GM19324 (cell line): ENCODE data around the gene NEUROG2.

Experiments used
- ATAC-seq: cut with Tn5 transposase; IDR thresholded peaks from one replicate; pipeline ENCODE4 v1.9.1; 2021; ENCODE audit warnings: mild to moderate bottlenecking, moderate library complexity; ENCODE audit not compliant: unreplicated experiment, low FRiP score

NEUROG2 gene

GRCh38 chr4:112521123-112522023, 5.4 kb upstream of the NEUROG2 start:
- no peak for ATAC-seq

GRCh38 chr4:112520598-112521122, 4.7 kb upstream of the NEUROG2 start:
- no peak for ATAC-seq

GRCh38 chr4:112519689-112520597, 4.0 kb upstream of the NEUROG2 start:
- no peak for ATAC-seq

DNA sequence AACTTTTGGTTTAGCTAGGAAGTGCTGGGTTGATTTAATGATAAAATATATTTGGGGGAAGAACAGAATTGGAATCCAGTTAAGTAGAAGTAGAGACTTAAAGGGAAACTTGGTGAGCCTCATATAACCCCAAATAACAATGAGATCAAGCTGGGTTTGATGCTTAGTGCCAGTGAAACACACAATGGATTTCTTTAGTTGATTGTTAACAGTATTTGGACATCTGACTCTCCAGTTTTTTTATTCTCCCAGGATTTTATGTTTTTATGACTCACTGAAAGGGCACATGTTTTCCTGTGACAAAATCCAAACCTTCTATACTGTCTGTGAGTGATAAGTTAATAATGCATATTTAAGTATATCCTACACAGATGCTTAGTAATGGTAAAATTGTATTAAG, 2.7 kb upstream of the NEUROG2 start:
- ATAC-seq = no peak

DNA sequence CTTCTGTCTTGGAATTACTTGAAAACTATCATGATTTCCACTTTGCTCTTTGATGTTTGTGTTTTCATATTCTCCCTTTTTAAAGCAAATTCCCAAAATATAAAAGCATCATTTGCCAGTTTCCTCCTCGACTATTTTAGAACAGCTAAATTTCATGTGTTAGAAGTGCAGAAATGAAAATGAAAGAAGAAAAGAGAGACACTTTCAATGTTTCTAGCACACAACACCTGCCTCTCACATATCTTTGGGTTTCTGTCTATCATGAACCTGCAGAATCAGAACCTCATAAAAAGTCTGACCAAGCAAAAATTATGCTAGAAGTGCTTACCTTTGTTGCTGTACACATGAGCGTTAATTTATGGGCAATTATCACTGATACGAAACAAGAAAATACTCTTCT, 1.9 kb upstream of the NEUROG2 start:
- no peak for ATAC-seq

DNA sequence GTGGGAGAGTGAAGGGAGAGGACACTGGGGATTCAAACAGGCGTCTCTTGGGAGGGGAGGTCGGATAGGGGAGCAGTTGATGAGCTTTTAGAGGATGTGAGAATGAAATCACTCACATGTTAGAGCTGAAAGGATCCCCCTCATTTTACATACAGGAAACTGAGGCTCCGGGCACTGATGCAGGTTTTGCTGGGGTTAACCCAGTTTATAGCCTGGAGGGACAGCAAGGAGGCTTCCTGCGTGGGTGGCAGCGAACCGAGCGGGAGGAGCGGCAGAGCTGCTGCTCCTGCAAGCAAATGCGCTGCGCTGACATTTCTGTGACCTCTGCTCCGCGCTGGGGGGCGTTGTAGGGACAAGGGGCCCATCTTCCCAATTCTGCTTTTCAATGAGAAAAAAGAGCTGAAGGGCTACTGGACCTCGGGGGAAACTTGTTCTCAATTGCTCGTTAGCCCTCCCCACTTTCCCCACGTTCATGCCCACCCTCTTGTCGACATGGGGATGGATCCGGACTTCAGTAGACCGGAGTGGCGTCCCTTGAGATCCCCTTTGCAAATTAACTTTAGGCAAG, 1.2 kb upstream of the NEUROG2 start:
- peak; percentile 24 for ATAC-seq

DNA sequence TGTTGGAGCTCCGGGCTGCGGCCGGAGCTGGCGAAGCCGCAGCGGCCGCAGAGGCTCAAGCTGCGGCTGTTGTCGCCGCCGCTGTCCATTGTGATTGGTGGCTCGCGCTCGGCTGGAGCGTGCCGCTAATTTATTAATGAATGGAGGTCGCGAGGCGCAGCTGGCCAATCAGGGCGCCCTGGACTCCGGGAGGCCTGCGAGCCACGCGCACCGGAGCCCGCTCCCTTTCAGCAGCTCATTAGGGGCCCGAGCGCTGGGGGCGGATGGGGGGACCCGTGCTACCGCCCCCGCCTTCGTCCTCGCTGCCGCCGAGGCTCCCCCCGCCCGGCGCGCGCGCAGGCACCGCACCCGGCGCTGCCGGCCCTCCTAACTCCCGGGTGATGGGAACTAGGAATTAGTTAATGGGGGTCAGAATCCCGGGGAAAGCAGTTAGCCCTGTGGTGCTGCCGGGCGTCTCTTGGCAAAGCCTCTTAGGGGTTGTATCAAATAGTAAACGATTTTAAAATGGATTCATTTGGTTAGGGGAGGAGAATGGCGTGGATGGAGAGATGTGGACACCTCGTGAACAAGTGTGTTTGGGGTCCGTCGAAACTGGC, 589 bp upstream of the NEUROG2 start:
- ATAC-seq = peak; percentile 45

DNA sequence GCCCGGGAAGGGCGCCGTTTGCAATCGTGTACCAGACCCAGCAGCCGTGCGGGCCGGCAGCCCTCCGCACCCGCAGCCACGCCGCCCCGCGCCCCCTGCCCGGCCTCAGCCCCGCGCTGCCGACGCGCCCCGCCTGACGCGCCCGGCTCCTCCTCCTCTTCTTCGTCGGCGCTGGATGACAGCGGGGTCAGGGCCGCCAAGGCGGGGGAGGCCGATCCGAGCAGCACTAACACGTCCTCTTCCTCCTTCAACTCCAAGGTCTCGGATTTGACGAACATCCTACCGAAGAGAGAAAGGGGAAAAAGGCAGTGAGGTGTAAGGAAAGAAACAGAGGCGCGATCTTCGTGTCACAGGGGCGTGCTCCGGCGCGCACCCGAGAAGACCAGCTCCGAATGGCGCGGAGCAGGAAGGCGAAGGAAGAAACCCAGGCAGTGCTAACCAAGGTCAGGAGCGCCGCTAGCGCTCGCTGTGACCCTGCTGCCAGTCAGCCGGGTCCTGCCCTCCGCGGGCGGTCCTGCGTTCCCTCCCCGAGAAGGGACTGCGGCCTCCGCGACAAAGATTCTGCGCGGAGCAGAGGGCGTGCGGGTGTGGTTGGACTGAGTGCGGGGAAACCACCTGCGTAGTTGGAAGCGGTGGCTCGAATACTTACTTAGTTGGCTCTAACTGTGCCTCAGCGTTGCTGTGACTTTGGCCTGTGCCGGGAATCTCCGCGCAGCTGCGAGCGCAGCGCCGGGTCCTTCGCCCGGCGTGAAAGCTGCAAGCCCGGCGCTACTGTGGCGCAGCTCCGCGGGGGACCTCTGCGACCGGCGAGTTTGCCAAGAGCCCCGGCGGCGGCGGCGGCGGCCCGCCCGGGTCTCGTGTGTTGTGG, 548 bp downstream of the NEUROG2 start:
- ATAC-seq = peak; percentile 42

DNA sequence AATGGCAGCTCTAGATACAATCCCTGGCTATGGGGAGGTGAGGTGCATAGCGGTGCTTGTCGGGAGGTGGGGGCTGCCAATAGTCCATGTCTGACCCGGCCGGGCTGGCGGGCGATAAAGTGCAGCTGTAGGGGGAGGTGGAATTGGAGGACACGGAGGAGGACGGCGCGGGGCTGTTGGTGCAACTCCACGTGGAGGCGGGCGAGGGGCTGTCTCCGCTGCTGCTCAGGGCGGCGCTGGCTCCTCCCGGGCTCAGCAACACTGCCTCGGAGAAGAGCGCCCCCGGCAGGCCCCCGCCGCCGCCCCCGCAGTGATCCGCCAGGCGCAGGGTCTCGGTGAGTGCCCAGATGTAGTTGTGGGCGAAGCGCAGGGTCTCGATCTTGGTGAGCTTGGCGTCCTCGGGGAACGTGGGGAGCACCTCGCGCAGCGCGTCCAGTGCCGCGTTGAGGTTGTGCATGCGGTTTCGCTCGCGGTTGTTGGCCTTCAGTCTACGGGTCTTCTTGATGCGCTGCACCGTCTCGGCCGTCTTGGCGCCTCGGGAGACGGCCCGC, 1.3 kb downstream of the NEUROG2 start:
- peak; percentile 6 for ATAC-seq

GRCh38 chr4:112513971-112514646, 1.9 kb downstream of the NEUROG2 start:
- peak; percentile 1 for ATAC-seq

- ATAC-seq = no peak
These were observed 4.2 kb downstream of the NEUROG2 start for GRCh38 chr4:112511803-112512118.

DNA sequence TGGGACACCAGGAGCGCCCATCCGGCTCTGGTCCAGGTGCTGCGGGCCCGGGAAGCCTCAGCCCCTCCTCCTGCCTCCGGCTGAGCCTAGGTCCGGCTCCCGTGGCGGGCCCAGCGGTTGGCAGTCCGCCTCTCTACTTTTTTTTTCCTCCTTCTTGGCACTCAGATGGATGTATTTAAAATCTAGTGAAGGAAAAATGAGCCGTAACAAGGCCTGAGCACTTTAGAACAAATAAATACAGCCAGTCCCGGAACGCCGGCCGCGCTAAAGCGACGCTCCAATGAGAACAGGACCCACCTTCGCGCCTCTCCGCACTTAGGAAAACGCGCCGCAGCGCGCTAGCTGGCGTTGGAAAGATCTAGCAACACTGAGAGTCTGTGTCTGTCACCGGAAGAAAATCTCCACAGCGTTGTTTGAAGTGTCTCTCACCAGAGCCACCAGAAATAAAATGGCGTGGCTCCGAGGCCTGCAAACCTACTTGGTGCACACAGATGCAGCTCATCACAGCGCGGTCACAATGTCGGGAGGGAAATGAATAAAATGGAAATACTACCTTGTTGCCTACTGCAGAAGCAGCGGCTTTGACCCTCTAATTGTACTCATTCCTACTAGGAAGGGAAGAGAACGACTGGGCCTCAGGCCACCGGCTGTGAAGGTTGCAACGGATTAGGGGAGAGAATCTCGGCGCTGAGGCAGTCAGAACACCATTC, 4.7 kb downstream of the NEUROG2 start:
- no peak for ATAC-seq

DNA sequence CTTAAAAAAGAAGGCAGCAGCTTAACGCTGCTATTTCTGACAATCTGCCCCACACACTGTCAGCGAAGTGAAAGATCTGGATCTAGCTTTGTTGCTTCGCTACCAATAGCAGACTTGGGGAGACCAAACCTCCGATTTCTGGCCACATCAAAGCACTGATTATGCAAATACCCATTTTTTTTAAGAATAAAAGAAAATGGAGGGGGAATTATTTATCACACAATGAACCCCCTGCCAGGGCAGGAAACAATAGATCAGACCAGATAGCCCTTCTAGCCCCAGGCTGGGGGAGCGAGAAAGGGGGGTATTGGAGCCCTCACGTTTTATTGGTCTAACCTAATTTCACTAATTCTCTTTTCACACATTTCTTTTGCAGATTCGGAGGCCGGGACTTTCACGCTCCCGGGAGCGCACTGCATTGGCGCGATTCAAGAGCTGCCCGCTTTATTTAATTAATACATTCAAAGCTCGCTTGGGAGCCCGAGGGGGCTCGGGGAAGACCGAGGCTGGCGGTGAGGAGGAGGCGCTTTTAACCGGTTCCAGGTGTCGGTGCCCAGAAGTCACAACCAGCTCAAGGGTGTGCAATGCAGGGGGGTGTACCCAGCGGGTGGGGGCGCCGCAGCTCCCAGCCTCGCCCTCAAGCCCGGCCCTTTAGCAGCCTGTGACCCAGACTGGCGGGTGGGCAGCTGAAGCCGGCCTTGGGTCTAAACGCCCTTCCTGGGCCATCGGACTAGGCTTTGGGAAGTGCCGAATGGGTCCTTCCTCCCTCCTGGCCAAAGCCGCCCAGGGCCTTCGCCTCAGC, 5.5 kb downstream of the NEUROG2 start:
- ATAC-seq = no peak

- ATAC-seq = no peak
These were observed 6.5 kb downstream of the NEUROG2 start for GRCh38 chr4:112509243-112510141.

GRCh38 chr4:112508356-112508755, 7.6 kb downstream of the NEUROG2 start:
- no peak for ATAC-seq

- no peak for ATAC-seq
These were observed 11.2 kb downstream of the NEUROG2 start for GRCh38 chr4:112504807-112505206.
